ENCODE measurements around the gene TOMM6.
"Not testable (repeated sequence)": the region's sequence is repeated elsewhere in the genome, so short reads cannot be mapped to it uniquely, and the experiment has no call there.

The TOMM6 gene

GRCh38 chr6:41785689-41786450 is 1.6 kb upstream of the TOMM6 start:
- DNase-seq, result no peak

DNA sequence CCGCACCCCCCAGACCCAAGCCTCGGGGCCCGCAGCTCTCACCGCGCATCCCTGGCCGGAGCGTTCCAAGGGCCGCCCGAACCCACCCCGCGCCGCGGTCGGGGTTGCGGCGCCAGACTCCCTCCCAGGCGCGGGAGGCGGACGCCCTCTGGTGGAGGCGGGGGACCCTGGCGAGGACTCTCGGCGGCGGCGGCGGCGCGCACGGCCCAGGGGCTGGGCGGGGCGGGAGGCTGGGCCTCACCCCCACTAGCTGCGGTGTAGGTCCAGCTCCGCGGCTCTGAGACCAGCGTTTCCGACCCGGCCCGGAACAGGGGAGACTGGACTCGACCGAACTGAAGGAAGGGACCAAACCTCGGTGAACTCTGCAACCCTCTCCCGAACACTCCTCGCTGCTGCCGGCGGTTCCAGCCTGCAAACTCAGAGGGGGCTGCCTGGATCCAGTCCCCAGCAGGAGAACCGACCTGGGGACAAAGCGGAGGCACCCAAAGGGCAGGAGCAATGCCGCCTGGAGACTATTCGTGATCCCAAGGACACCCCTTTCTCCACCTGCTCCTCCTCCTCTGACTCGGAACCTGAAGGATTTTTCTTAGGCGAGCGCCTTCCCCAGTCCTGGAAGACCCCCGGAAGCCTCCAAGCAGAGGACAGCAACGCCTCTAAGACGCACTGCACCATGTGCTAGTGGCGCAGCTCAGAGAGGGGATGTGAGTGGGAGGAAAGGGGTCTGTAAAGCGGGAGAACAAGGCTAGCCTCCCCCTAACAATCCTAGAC is 859 bp upstream of the TOMM6 start:
- peak; percentile 60 to 68 for DNase-seq

- no peak for DNase-seq
Observed at GRCh38 chr6:41789390-41789724, 1.9 kb downstream of the TOMM6 start.

DNA sequence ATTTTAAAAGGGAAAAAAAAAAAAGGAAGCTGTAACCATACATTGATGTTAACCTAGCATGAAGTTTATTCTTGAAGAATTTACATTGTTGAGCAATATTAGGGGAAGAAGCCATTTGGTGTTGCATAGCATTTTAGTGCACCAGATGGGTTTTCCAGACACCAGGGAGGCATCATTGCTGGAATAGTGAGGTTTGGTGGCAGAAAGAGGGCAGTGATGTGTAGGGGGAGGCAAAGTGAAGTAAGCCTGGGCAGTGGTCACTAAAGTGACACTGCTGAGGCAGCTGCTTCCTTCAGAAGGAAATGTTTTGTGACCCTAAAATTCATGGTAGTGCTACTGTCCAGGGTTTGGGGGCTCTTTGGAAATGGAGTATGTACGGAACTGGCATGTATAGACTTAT is 2.6 kb downstream of the TOMM6 start:
- no peak for DNase-seq

GRCh38 chr6:41791305-41791704 is 3.8 kb downstream of the TOMM6 start:
- no peak for DNase-seq

- DNase-seq, result no peak
Observed at GRCh38 chr6:41791984-41792383, 4.5 kb downstream of the TOMM6 start.

DNA sequence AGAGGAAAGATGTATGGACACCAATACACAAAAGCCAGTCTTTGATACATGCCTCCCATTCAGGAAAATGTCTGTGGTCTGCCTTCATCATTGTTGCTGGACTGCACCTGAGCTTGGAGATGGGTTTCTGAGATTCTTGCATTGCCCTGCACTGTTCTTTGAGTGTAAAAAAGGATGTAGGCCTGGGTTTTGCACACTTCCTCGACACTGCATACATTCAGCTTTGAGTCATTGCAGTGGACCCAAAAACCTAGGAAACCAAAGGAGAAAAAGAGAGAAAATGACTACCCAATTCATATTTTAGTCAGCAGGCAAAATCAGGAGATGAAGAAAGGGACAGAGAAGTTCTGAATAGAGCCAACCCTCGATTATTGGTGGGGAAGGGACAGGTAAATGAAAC is 9.0 kb downstream of the TOMM6 start:
- no peak for DNase-seq

DNA sequence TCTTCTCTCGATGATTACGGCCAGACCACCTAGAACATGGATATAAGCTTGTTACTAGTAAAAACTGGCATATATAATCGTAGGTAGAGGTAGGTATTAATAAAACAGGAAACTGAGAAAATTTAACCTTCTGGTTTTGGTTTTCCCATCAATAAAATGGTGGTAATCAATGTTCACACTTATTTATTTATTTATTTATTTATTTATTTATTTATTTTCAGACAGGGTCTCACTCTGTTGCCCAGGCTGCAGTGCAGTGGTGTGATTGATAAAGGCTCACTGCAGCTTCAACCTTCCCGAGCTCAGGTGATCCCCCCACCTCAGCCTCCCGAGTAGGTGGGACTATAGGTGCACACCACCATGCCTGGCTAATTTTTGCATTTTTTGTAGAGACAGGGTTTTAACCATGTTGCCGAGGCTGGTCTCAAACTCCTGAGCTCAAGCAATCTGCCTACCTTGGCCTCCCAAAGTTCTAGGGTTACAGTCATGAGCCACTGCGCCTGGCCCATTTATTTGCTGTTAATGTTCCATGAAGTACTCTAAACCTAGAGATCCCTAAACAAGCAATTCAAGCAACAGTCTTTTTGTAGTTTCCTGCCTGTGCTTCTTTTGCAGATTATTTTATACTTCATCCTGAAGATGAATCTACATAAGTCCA is 11.5 kb downstream of the TOMM6 start:
- DNase-seq, result no peak

DNA sequence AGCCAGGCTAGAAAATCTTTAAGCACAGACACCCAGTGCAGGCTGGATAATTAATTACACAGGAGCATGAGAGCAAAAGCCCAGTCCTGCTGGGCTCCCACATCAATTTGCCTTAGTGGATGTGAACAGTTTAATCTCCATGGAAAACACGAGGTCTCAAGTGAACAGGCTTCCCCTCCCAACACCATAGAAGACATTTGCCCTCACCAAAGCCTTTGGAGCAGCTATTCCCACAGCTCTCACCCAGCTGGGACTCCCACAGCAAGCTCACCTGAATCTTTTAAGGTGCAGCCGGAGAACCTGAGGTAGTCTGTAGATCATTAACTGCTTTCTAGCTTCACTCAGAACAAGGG is 12.0 kb downstream of the TOMM6 start:
- DNase-seq, result no peak

GRCh38 chr6:41801380-41801779 is 13.9 kb downstream of the TOMM6 start:
- DNase-seq, result no peak

DNA sequence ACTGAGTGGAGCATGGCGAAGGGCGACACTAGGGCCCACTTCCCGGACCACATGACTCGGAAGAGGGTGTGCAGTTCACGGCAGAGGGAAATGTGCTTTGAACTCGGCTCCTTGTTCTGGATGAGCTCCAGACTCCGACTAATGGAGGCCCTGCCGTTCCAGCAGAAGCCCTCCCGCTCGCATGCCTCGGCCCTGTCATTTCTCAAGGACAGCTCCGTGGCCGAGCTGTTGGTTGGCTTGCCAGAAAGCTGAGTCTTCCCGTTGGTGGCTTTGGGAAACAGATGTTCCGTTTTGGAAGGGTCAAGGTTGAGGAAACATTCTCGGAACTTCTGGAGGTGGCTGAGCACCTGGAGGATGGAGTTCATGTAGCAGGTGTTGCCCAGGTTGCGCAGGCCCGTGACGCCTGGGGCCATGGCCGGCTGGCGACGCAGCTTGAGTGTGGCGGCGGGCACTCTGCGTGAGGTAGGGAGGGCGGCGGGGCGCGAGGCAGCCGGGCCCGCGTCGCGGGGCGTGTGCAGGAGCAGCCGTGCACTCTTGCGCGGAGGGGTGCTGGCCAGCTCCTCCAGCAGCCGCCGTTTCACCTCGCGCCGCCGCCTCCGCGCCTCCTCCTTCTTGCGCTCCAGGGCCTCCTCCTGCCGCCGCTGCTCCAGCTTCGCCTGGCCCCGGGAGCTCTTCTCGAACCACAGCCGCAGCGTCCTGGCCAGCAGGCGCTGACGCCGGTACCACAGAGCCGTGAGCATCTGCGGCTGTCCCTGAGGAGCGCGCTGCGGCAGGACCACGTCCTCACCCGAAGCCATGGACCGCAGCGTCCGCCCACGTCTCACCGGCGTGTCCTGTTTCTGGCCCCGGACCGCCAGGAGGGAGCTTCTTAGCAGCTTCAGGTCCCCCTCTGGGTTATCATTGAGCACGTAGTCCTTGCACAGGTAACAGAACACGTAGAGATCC is 18.6 kb downstream of the TOMM6 start:
- no peak for DNase-seq

DNA sequence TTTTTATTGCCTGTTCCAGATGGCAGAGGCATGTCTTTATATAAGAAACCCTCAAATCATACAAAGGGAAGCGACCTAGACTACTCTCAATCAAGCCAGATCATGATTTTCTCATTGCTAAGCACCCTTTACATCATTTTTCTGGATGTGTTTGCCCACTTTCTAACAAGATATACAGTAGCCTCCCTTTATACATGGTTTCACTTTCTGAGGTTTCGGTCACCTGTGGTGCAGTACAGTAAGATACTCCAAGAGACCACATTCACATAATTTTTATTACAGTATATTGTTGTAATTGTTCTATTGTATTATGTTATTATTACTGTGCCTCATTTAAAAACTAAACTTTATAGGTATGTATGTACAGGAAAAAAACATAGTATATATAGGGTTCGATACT is 23.6 kb downstream of the TOMM6 start:
- no peak for DNase-seq

DNA sequence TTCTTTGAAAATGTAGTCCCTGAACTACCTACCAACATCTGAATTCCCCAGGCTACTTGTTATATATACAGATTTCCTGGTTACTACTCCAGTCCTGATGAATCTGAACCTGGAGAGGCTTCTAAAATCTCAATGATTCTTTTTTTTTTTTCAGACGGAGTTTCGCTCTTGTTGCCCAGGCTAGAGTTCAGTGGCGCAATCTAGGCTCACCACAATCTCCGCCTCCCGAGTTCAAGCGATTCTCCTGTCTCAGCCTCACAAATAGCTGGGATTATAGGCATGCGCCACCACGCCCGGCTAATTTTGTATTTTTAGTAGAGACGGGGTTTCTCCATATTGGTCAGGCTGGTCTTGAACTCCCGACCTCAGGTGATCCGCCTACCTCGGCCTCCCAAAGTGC is 24.5 kb downstream of the TOMM6 start:
- not testable (repeated sequence) for DNase-seq

- no peak for DNase-seq
Observed at GRCh38 chr6:41813469-41813868, 26.0 kb downstream of the TOMM6 start.

DNA sequence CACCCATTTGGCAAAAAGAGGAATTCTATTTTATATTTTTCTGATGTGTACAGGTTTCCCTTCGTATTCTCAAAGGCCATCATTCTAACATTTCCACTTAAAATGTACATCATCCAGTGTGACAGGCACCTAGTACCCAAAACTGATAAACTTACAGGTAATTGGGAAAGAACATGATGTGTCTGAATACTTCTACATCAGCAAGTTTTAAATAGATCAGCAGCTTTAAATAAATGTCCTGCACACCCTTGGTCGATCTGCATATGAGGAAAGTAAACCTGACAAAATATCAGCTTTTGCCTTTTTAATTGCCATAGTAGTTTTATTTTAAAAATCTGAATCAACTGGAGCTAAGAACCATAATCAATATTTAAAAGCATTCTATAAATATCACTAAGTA is 26.5 kb downstream of the TOMM6 start:
- DNase-seq, result no peak

- DNase-seq, result no peak
Observed at GRCh38 chr6:41814629-41815028, 27.1 kb downstream of the TOMM6 start.

DNA sequence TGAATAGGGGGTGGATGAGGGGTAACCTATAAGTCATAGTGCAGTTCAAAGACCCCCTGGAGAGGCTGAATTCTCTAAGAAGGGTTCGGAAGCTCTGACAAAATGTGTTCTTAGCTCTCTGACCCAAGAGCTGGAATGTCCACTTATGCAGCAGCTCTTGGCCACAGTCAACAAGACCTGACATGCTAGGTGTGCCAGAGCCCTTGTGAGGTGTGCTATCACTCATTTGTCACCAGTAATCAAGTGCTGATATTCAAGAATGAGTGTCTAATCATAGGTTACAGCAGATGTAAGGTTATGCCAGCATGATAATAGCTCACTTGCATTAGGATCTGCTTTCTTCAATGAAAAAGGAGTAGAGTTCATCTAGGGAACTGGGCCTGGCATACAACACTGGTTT is 28.1 kb downstream of the TOMM6 start:
- DNase-seq, result no peak

DNA sequence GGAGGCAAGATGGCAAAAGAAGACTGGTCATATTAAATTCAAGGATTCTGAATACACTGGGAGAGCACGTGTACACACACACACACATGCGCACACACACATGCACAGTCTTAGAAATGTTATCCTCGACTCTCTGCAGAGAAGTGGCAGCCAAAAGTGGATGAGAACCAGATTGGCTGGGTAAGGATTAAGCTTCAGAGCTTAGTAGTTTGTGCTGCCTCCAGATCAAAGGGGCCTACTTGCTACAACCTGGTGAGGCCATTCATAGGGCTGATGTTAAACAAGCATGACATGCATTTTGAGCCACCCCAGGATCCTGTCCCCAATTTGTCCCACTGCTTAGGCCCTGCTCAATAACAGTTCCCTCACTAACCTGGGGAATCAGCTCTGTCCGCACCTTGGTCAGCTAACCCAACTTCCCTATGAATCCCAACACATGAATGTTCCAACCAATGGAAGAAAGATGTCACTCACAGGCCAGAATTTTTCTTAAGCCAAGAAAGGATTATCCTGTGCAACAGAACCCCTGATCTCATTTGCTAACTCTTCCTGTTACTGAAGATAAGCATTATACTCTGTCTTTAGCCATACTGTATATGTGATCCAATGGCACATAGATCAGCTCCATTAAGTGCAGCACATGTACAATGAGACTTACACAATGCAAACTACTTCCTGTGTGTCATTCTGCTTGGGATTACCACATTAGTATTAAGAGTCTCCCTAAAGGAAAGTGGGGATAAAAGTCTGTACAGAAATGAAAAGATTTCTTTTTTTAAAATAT is 31.0 kb downstream of the TOMM6 start:
- DNase-seq, result no peak

- DNase-seq, result no peak
Observed at GRCh38 chr6:41821266-41821665, 33.8 kb downstream of the TOMM6 start.

DNA sequence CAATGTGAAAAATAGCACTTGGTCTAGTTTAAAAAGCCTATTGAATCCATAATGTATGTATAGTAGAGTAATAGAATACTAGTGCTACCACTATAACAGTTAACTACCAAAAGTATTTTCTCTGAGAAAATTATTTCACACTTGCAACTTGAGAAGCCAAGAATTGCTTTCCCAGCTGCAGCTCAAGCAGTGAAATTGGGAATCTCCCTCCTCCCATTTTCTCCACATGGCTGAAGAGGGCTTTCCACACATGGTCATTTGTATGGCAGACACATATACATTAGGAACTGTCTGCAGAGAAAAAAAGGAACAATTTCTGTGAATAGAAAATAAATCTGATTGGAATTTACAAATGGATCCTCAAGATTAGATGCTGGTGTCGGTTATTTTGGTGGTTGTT is 34.5 kb downstream of the TOMM6 start:
- no peak for DNase-seq

GRCh38 chr6:41823178-41823577 is 35.7 kb downstream of the TOMM6 start:
- no peak for DNase-seq
